CD4-positive, alpha-beta T cell treated with Interferon alpha-2 for 1 hour (primary cell): ENCODE data around the gene ZBED4.
"Not testable (repeated sequence)": the region's sequence is repeated elsewhere in the genome, so short reads cannot be mapped to it uniquely, and the experiment has no call there.

Source experiments
- DNase-seq, 2 donors: peaks; one replicate each; pipeline ENCODE4 v3.0.0-alpha.2; 2020 to 2022

Gene ZBED4

GRCh38 chr22:49852898-49853894 lies at the start of gene ZBED4:
ZBED4 (plus strand) TSS chr22:49853844; CDS start chr22:49883663, 29,819 bp downstream.
- peak; percentile 97 to 98 for DNase-seq

- DNase-seq: no peak
Observed at GRCh38 chr22:49807129-49807528, 46.5 kb upstream of the ZBED4 start.

GRCh38 chr22:49807780-49808708 lies 45.6 kb upstream of the ZBED4 start:
- peak; percentile 28 to 62 for DNase-seq

GRCh38 chr22:49810363-49811019 lies 43.2 kb upstream of the ZBED4 start:
- DNase-seq: no peak

GRCh38 chr22:49811020-49811791 lies 42.4 kb upstream of the ZBED4 start:
- no peak for DNase-seq

GRCh38 chr22:49812838-49813237 lies 40.8 kb upstream of the ZBED4 start:
- DNase-seq: no peak

- DNase-seq: no peak
Observed at GRCh38 chr22:49814164-49814686, 39.4 kb upstream of the ZBED4 start.

- no peak for DNase-seq
Observed at GRCh38 chr22:49814856-49815255, 38.8 kb upstream of the ZBED4 start.

GRCh38 chr22:49815641-49816091 lies 38.0 kb upstream of the ZBED4 start:
- DNase-seq: no peak

- no peak for DNase-seq
Observed at GRCh38 chr22:49817359-49817758, 36.3 kb upstream of the ZBED4 start.

GRCh38 chr22:49820984-49821383 lies 32.7 kb upstream of the ZBED4 start:
- no peak for DNase-seq

- not testable (repeated sequence) for DNase-seq
Observed at GRCh38 chr22:49821741-49822140, 31.9 kb upstream of the ZBED4 start.

GRCh38 chr22:49823289-49824045 lies 30.2 kb upstream of the ZBED4 start:
- DNase-seq: no peak

GRCh38 chr22:49824185-49824925 lies 29.3 kb upstream of the ZBED4 start:
- DNase-seq: no peak

- DNase-seq: no peak
Observed at GRCh38 chr22:49824936-49825335, 28.7 kb upstream of the ZBED4 start.

GRCh38 chr22:49825436-49825835 lies 28.2 kb upstream of the ZBED4 start:
- DNase-seq: no peak

- peak; percentile 53 to 65 for DNase-seq
Observed at GRCh38 chr22:49825944-49826602, 27.6 kb upstream of the ZBED4 start.

- DNase-seq: peak; percentile 33 to 52
Observed at GRCh38 chr22:49826603-49827270, 26.9 kb upstream of the ZBED4 start.
